SK-N-SH treated with all-trans-retinoic acid at 6 μM for 48 hours (cell line): ENCODE results near the gene IL17RD.

Source experiments
- ATAC-seq: fragments of 200-7000 bp; cut with Tn5 transposase; 3 replicates; pipeline ENCODE4 v1.9.1; 2020; ENCODE audit warnings: mild to moderate bottlenecking, moderate library complexity
- ARNTL ChIP-seq: fragments of 450-650 bp; formaldehyde crosslinking; IDR thresholded peaks from 2 replicates; pipeline ENCODE4 v1.5.0; 2020; ENCODE audit warnings: low read depth, mild to moderate bottlenecking, moderate library complexity, borderline replicate concordance
- BACH2 ChIP-seq: fragments of 250-450 bp; sonication (Bioruptor Pico); IDR thresholded peaks from 2 replicates; pipeline ENCODE4 v1.9.0; 2021; ENCODE audit warnings: mild to moderate bottlenecking, borderline replicate concordance
- CREB5 ChIP-seq: fragments of 250-450 bp; sonication (Bioruptor Pico); IDR thresholded peaks from 2 replicates; pipeline ENCODE4 v1.5.1; 2020; ENCODE audit warnings: low read depth, mild to moderate bottlenecking, moderate library complexity
- CSDC2 ChIP-seq: fragments of 250-450 bp; sonication (Bioruptor Pico); IDR thresholded peaks from 2 replicates; pipeline ENCODE4 v1.5.0; 2020; ENCODE audit warnings: mild to moderate bottlenecking, moderate library complexity
- ESRRG ChIP-seq: fragments of 250-450 bp; sonication (Bioruptor Pico); IDR thresholded peaks from 2 replicates; pipeline ENCODE4 v1.6.1; 2021; ENCODE audit warnings: mild to moderate bottlenecking
- GLIS3 ChIP-seq: fragments of 250-450 bp; sonication (Bioruptor Pico); IDR thresholded peaks from 2 replicates; pipeline ENCODE4 v1.5.0; 2020; ENCODE audit warnings: mild to moderate bottlenecking, moderate library complexity
- ISL1 ChIP-seq: fragments of 250-450 bp; sonication (Bioruptor Pico); IDR thresholded peaks from 2 replicates; pipeline ENCODE4 v2.1.2; 2022; ENCODE audit warnings: mild to moderate bottlenecking, moderate library complexity
- OSR1 ChIP-seq: fragments of 250-450 bp; sonication (Bioruptor Pico); IDR thresholded peaks from 2 replicates; pipeline ENCODE4 v1.8.0; 2022; ENCODE audit warnings: moderate library complexity, mild to moderate bottlenecking, inconsistent platforms
- POU6F1 ChIP-seq: fragments of 250-450 bp; sonication (Bioruptor Pico); IDR thresholded peaks from 2 replicates; pipeline ENCODE4 v1.8.0; 2021; ENCODE audit warnings: low read depth, mild to moderate bottlenecking, moderate library complexity, borderline replicate concordance
- PPARA ChIP-seq: fragments of 250-450 bp; sonication (Bioruptor Pico); IDR thresholded peaks from 2 replicates; pipeline ENCODE4 v1.5.0; 2020; ENCODE audit warnings: mild to moderate bottlenecking, borderline replicate concordance
- SNAI2 ChIP-seq: fragments of 250-450 bp; sonication (Bioruptor Pico); IDR thresholded peaks from 2 replicates; pipeline ENCODE4 v1.5.0; 2020; ENCODE audit warnings: mild to moderate bottlenecking, moderate library complexity
- TOX ChIP-seq: fragments of 250-450 bp; sonication (Bioruptor Pico); IDR thresholded peaks from 2 replicates; pipeline ENCODE4 v1.8.0; 2021; ENCODE audit warnings: mild to moderate bottlenecking, moderate library complexity, borderline replicate concordance
- TSHZ2 ChIP-seq: fragments of 250-450 bp; sonication (Bioruptor Pico); IDR thresholded peaks from 2 replicates; pipeline ENCODE4 v1.5.0; 2020; ENCODE audit warnings: mild to moderate bottlenecking, moderate library complexity
- ZC3H10 ChIP-seq: fragments of 250-450 bp; sonication (Bioruptor Pico); IDR thresholded peaks from 2 replicates; pipeline ENCODE4 v1.5.1; 2021; ENCODE audit warnings: mild to moderate bottlenecking, moderate library complexity
- ZFP3 ChIP-seq: fragments of 250-450 bp; sonication (Bioruptor Pico); IDR thresholded peaks from 2 replicates; pipeline ENCODE4 v1.5.0; 2020; ENCODE audit warnings: mild to moderate bottlenecking, moderate library complexity
- ZFP30 ChIP-seq: fragments of 450-650 bp; formaldehyde crosslinking; IDR thresholded peaks from 2 replicates; pipeline ENCODE4 v1.5.0; 2022; ENCODE audit warnings: mild to moderate bottlenecking, moderate library complexity
- ZNF565 ChIP-seq: fragments of 450-650 bp; formaldehyde crosslinking; conservative IDR thresholded peaks from 2 replicates; pipeline ENCODE4 v1.5.0; 2020; ENCODE audit warnings: low read depth, mild to moderate bottlenecking, moderate library complexity
- ZNF70 ChIP-seq: fragments of 450-650 bp; formaldehyde crosslinking; IDR thresholded peaks from 2 replicates; pipeline ENCODE4 v1.5.0; 2020; ENCODE audit warnings: mild to moderate bottlenecking, moderate library complexity
- ZNF8 ChIP-seq: fragments of 450-650 bp; formaldehyde crosslinking; IDR thresholded peaks from 2 replicates; pipeline ENCODE4 v1.5.0; 2020; ENCODE audit warnings: mild to moderate bottlenecking, moderate library complexity

The IL17RD gene

GRCh38 chr3:57155310-57155643, 9.9 kb downstream of the IL17RD start (continued):
- no peak for TF ChIP-seq CREB5 (CRISPR knock-in tag)
- TF ChIP-seq, all 23 proteins: peak for 0

GRCh38 chr3:57154470-57155309, 10.5 kb downstream of the IL17RD start:
- ATAC-seq, result no peak
- no peak for TF ChIP-seq TSHZ2 (CRISPR knock-in tag)
- TF ChIP-seq, all 23 proteins: peak for 0

GRCh38 chr3:57152151-57153143, 12.7 kb downstream of the IL17RD start:
- peak; percentile 3; the same call in 1 of the 3 replicates for ATAC-seq
- TF ChIP-seq OSR1 (no peak), ZNF565 (no peak), TOX (CRISPR knock-in tag) (no peak), BACH2 (CRISPR knock-in tag) (no peak), ZFP3 (CRISPR knock-in tag) (no peak), ARNTL (no peak), ZNF8 (CRISPR knock-in tag) (no peak), PPARA (CRISPR knock-in tag) (no peak), CREB5 (CRISPR knock-in tag) (no peak), ZNF70 (CRISPR knock-in tag) (no peak), ESRRG (CRISPR knock-in tag) (no peak), POU6F1 (CRISPR knock-in tag) (no peak), ZC3H10 (CRISPR knock-in tag) (no peak), CSDC2 (CRISPR knock-in tag) (no peak), ZFP30 (CRISPR knock-in tag) (no peak), ISL1 (no peak; the same call in 1 of the 2 replicates), GLIS3 (CRISPR knock-in tag) (no peak), SNAI2 (CRISPR knock-in tag) (no peak)

GRCh38 chr3:57151749-57152148, 13.4 kb downstream of the IL17RD start:
- TF ChIP-seq TOX (CRISPR knock-in tag) (no peak), CSDC2 (CRISPR knock-in tag) (no peak), POU6F1 (CRISPR knock-in tag) (no peak), PPARA (CRISPR knock-in tag) (no peak)
- ATAC-seq, result 0 out of 3 replicates have a peak, but pooled peaks have one; percentile 2
